ENCODE results near the gene SKOR1. TPM values are rescaled to one million over a fixed set of nuclear protein-coding genes. Genes with fewer than 3 reads are reported as not detected.

SKOR1 gene, protein sequence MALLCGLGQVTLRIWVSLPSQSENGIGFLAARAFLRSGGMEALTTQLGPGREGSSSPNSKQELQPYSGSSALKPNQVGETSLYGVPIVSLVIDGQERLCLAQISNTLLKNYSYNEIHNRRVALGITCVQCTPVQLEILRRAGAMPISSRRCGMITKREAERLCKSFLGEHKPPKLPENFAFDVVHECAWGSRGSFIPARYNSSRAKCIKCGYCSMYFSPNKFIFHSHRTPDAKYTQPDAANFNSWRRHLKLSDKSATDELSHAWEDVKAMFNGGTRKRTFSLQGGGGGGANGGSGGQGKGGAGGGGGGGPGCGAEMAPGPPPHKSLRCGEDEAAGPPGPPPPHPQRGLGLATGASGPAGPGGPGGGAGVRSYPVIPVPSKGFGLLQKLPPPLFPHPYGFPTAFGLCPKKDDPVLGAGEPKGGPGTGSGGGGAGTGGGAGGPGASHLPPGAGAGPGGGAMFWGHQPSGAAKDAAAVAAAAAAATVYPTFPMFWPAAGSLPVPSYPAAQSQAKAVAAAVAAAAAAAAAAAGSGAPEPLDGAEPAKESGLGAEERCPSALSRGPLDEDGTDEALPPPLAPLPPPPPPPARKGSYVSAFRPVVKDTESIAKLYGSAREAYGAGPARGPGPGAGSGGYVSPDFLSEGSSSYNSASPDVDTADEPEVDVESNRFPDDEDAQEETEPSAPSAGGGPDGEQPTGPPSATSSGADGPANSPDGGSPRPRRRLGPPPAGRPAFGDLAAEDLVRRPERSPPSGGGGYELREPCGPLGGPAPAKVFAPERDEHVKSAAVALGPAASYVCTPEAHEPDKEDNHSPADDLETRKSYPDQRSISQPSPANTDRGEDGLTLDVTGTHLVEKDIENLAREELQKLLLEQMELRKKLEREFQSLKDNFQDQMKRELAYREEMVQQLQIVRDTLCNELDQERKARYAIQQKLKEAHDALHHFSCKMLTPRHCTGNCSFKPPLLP
- not detected in 2 replicates for total RNA-seq (2014; rRNA removed; shearing (Covaris generic))

DNA sequence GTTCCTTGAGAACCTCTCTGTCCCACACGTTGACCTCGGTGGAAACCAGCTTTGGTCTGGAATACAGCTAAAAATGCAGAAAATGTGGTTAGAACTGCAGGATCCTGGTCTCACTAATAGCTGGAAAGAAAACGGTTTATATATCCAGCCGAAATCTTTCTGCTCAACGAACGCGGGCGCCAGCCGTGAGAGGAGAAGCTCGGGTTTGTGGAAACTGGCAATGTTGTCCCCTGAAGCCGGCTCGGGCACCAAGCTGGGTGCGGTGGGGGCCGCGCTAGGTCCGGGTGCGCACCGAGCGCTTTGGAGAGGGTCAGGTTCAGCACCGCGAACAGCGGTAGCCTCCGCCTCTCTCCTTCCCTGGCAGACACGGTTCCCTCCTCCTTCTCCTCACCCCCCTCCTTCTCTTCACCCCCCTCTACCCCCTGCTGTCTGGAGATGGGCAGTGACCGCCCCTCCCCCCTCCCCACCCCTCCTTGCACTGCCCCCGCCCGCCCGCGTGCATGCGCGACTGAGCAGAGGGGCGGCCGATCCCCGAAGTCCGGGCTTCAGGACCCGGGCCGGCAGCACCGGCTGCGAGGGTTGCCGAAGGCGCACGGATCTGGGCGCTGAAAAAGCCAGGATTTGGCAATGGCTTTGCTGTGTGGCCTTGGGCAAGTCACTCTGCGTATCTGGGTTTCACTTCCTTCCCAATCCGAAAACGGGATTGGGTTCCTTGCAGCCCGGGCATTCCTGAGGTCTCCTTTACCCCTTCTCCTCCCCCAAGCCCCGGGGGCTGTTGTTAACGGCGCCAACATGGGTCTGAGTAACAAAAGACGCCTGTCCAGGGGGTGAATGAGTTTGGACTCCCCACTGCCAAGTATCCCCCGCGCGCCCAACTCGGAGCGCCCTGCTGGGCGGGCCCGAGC lies at the start of gene SKOR1:
Gene SKOR1 (plus strand): TSS at position 534 of the 905 bp plus-strand sequence. CDS start 94 bp downstream, at position 628.
- no peak for DNase-seq (ENCODE audit: low spot score)

DNA sequence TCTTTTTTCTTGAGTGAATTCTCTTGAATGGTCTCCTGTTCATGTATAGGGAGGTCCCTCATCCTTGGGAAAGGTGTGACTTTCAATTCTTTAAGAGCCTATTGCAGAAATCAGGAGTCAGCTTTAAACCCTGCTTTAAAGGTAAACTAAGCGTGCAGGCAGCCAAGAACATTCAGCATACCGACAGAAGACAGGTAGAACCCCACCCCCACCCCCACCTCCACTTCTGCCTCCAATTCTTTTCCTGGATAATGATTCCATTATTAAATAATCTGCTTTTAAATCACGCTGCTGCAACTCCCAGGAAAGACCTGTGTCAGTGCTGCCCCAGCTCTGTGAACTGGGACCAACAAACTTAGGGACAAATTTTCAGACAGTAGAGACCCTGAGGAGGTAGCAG lies 49.3 kb upstream of the SKOR1 start:
- no peak for DNase-seq (ENCODE audit: low spot score)

- no peak for DNase-seq (ENCODE audit: low spot score)
These were observed 48.7 kb upstream of the SKOR1 start for GRCh38 chr15:67776600-67776999.

- no peak for DNase-seq (ENCODE audit: low spot score)
These were observed 48.2 kb upstream of the SKOR1 start for GRCh38 chr15:67777071-67777470.

DNA sequence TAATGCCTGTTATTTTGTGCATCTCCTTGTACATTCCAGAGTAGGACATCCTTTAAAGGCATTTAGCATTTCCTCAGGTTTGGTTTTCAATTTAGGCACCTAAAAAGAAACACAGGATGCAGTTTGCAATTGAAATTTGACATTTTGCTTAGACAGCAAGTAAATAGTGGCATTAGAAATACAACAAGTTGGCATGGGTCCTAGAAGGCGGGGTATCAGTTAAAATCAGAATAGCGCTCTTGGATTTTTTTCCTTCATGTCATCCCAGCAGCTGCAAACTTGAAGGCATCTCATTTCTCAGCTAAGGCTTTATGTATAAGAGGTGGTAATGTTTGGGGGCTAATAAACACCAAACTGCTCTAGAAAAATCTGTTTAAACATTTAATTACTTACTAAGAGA lies 47.5 kb upstream of the SKOR1 start:
- DNase-seq (ENCODE audit: low spot score) = no peak

DNA sequence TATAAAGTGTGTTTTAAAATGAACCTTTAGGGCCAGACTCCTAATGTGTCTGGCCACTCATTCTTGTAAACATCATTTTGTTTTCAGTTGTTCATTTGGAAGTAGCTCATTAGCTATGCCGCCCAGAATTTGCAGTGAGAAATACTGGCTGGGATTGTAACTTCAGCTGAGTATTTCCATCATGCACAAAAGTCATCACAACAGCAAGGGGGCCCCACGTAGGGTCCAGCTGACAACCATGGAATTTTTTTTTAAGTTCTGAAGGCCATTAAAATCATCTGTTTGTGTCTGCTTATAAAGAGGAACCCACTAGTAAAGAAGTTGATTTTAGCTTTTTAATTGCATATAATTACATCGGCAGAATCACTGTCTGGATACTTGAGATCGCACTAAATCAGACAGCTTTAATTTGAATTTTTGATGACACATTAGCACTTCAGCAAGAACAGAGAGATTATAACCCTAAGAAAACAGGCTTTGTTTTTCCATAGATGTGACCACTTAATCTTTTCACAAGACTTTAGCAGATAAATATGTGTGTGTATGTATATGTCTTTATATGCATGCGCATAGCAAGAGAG lies 46.3 kb upstream of the SKOR1 start:
- DNase-seq (ENCODE audit: low spot score) = no peak

GRCh38 chr15:67779549-67780111 lies 45.7 kb upstream of the SKOR1 start:
- no peak for DNase-seq (ENCODE audit: low spot score)

- DNase-seq (ENCODE audit: low spot score) = no peak
These were observed 44.2 kb upstream of the SKOR1 start for GRCh38 chr15:67781061-67781460.

DNA sequence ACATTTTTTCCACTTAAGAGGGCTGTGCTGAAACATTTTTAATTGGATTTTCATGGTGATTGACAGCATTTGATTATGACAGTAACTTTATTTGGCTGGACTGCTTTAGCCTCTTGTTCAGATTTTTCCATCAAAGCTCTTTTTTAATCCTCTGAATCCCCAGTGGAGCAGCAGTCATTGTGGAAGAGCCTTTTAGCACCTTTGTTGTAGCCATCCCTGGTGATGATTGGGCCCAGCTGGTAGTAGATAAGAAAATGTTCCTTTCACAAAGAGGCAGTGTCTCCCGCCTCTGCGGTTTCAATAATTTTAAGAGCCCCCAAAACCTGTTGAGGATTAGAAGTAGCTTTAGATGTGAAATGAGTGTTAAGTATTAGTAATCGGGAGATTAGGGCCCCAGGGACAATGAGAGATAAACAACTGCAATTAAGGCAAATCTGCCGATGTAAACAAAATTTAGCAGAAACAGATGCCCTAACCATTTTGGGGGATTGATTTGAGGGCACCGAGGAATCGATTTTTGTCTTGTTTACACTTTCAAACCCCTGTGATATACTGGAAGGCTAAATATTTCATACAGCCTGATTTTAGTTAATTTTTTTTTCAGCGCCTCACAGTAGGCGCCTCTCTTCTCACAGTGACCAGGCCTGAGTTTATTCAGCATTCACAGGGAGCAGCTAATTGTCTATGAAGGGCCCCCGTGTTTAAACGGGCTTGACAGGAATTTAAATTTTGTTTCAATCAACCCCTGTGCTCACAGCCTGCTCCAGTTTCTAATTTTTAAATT lies 43.2 kb upstream of the SKOR1 start:
- DNase-seq (ENCODE audit: low spot score) = no peak

DNA sequence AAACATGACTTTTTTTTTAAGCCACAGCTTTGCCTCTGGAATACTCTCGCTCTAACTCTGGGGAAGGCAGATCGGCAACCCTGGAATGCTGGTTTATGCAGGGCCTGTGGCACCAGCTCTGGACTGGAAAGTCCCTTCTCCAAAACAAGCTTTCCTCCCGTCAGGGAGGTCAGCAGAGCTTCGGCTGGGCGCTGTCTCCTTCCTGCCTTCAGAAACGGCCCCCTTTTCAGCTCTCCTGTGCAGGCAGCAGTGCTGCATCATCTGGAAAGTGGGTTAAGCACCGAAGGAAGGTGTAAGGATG lies 42.7 kb upstream of the SKOR1 start:
- DNase-seq (ENCODE audit: low spot score) = no peak

- no peak for DNase-seq (ENCODE audit: low spot score)
These were observed 42.0 kb upstream of the SKOR1 start for GRCh38 chr15:67783303-67783702.

GRCh38 chr15:67784090-67784781 lies 41.1 kb upstream of the SKOR1 start:
- DNase-seq (ENCODE audit: low spot score) = no peak

DNA sequence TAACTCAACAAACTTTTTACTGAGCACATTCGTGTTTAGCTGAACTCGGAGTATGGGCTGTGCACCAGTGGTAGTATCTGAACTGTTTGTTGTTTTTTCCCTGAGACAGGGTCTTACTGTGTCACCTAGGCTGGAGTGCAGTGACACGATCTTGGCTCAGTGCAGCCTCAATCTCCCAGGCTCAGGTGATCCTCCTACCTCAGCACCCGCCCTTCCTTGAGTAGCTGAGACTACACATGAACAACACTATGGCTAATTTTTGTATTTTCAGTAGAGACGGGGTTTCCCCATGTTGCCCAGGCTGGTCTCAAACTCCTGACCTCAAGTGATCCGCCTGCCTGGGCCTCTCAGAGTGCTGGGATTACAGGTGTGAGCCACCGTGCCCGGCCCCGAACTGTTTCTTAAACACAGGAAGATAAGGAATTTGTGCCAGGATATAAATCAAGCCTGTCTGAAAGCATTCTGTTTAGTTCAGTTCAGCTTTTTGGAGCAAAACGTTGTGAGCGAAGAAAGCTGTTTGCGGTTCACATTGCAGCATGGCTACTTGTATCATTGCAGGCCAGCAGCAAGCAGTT lies 40.4 kb upstream of the SKOR1 start:
- DNase-seq (ENCODE audit: low spot score) = no peak

- no peak for DNase-seq (ENCODE audit: low spot score)
These were observed 39.9 kb upstream of the SKOR1 start for GRCh38 chr15:67785431-67785830.

DNA sequence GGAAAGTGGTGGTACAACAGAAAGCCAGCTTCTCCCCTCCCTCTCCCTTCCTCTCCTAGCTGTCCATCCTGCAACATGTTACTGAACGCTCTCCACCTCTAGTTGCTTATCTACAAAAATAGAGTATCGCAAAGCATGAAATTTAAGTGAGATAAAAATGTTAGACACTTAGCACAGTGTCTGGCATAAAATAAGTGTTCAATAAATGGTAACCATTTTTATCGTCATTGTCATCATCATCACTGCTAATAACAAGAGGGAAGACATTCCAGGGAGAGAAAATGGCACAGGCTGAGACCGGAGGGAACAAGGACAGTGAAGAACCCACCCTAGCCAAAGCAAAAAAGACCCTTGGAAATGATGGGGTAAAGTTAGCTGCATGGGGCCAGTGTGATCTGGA lies 38.7 kb upstream of the SKOR1 start:
- no peak for DNase-seq (ENCODE audit: low spot score)

DNA sequence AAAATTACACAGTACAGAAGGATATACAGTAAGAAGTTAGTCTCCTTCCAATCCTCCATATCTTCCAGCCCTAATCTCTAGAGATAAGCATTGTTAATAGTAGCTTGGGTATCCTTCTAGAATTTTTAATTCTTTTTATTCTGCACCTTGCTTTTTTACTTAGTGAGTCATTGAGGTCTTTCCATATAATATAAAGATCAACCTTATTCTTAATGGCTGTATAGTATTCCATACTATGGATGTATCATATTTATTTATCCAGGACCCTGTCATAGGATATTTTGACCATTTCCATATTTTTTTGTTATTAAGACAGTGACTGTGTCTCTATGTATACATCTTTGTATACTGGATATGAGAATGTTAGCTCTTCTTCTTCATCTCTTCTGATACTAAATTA lies 36.3 kb upstream of the SKOR1 start:
- no peak for DNase-seq (ENCODE audit: low spot score)

DNA sequence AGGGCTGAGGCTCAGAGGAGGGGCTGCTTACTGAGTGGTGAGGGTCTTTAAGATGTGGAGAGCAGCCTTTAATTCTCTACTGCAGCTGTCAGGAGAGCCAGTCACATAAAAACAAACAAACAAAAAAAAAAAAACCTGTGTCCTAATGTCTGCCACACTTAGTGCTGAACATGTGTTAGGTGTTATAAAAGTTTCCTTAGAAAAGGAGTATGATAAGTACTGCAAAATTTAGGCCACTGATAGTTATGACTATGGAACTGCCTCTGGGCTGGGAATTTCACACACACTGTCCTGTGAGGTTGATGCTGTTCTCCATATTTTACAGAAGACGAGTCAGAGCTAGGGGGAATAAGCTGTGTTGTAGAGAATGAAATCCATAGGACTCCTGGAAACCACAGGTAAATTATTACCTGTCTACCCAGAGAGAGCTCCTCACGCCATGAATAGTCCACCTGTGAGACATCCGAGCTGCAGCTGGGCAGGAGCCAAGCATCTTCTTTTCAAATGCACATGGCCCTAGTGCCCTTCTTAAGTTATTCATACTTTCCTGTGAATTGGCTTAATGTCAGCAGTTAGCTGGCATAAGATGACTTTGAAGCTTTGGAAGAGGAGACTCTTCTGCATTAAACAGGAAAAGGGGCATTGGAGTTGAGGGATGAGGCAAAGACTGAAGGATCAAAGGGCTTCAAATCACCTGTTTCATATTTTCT lies 34.5 kb upstream of the SKOR1 start:
- no peak for DNase-seq (ENCODE audit: low spot score)

GRCh38 chr15:67792250-67792942 lies 32.9 kb upstream of the SKOR1 start:
- no peak for DNase-seq (ENCODE audit: low spot score)

Data from H4 (cell line).